IMR-90 (cell line): ENCODE results near the gene KIF6. TPM values are rescaled to one million over a fixed set of nuclear protein-coding genes. Genes with fewer than 3 reads are reported as not detected.

Source experiments
- ATAC-seq: fragments of 200-7000 bp; cut with Tn5 transposase; 2 replicates; pipeline ENCODE4 v1.9.1; 2020; ENCODE audit warnings: low read depth, mild to moderate bottlenecking, moderate library complexity
- BruUV-seq: library from RNA; stranded (reverse); fragments of 400-500 nt; replicated peaks from 2 replicates; lab custom pipeline; 2021; lab: Mats Ljungman, UMichigan
- CTCF ChIA-PET: fragments of 300-600 bp; formaldehyde crosslinking; extraction: SDS; loops from one replicate; lab custom pipeline; 2021; ENCODE audit warnings: antibody characterized with exemption; lab: Yijun Ruan, JAX
- POLR2A ChIA-PET: fragments of 300-600 bp; sonication (Branson Sonifier 250); formaldehyde crosslinking; loops from one replicate; lab custom pipeline; 2022; ENCODE audit warnings: antibody characterized with exemption; ENCODE audit not compliant: unreplicated experiment; lab: Charles Lee
- DNase-seq: peaks from one replicate; pipeline ENCODE4 v3.0.0; 2013
- H2AFZ ChIP-seq: replicated peaks from 2 replicates; pipeline ENCODE3; 2013; ENCODE audit warnings: low read length, mild to moderate bottlenecking; ENCODE audit not compliant: poor library complexity
- H2AK5ac ChIP-seq: 2 replicates; pipeline ENCODE4 v1.6.1; 2013; ENCODE audit warnings: low read depth, low read length, inconsistent platforms
- H2AK9ac ChIP-seq: replicated peaks from 2 replicates; pipeline ENCODE3; 2013; ENCODE audit warnings: mild to moderate bottlenecking, low read depth, low read length, moderate library complexity; ENCODE audit not compliant: poor library complexity
- H2BK120ac ChIP-seq: 2 replicates; pipeline ENCODE4 v1.6.1; 2013; ENCODE audit warnings: low read depth, low read length, inconsistent platforms
- H2BK15ac ChIP-seq: 3 replicates; pipeline ENCODE4 v1.6.1; 2013; ENCODE audit warnings: low read depth, low read length, inconsistent platforms
- H2BK20ac ChIP-seq: 2 replicates; pipeline ENCODE4 v1.6.1; 2013; ENCODE audit warnings: low read depth, mild to moderate bottlenecking, inconsistent platforms, low read length, moderate library complexity
- H2BK5ac ChIP-seq: 2 replicates; pipeline ENCODE4 v1.6.1; 2013; ENCODE audit warnings: mild to moderate bottlenecking, low read depth, low read length, inconsistent platforms; ENCODE audit not compliant: poor library complexity, severe bottlenecking
- H3K14ac ChIP-seq: replicated peaks from 2 replicates; pipeline ENCODE4 v1.6.1; 2013; ENCODE audit warnings: low read depth, low read length, inconsistent platforms
- H3K18ac ChIP-seq: 2 replicates; pipeline ENCODE4 v1.6.1; 2013; ENCODE audit warnings: low read depth, low read length, control low read depth
- H3K23ac ChIP-seq: 2 replicates; pipeline ENCODE4 v1.6.1; 2013; ENCODE audit warnings: low read depth, low read length, inconsistent platforms
- H3K27ac ChIP-seq: 2 replicates; pipeline ENCODE4 v1.5.1; 2013; ENCODE audit warnings: mild to moderate bottlenecking, control low read depth, low read length; ENCODE audit not compliant: insufficient read depth
- H3K27me3 ChIP-seq: 2 replicates; pipeline ENCODE4 v1.6.1; 2013; ENCODE audit warnings: low read length; ENCODE audit not compliant: control insufficient read depth, insufficient read depth
- H3K36me3 ChIP-seq: 2 replicates; pipeline ENCODE4 v1.6.1; 2013; ENCODE audit warnings: low read length, mixed read lengths; ENCODE audit not compliant: control insufficient read depth, insufficient read depth
- H3K4ac ChIP-seq: 2 replicates; pipeline ENCODE4 v1.6.1; 2013; ENCODE audit warnings: low read depth, low read length, inconsistent platforms
- H3K4me1 ChIP-seq: 2 replicates; pipeline ENCODE4 v1.6.1; 2013; ENCODE audit warnings: low read length, mixed read lengths; ENCODE audit not compliant: control insufficient read depth, insufficient read depth
- H3K4me2 ChIP-seq: 2 replicates; pipeline ENCODE4 v1.6.1; 2013; ENCODE audit warnings: low read depth, mild to moderate bottlenecking, control low read depth, low read length, moderate library complexity
- H3K4me3 ChIP-seq: 2 replicates; pipeline ENCODE4 v1.5.1; 2013; ENCODE audit warnings: low read depth, mild to moderate bottlenecking, control low read depth, low read length, moderate library complexity; ENCODE audit not compliant: insufficient read depth
- H3K56ac ChIP-seq: 2 replicates; pipeline ENCODE4 v1.6.1; 2013; ENCODE audit warnings: low read length, inconsistent platforms; ENCODE audit not compliant: insufficient read depth; ENCODE audit errors: extremely low read depth
- H3K79me1 ChIP-seq, 2 experiments: 2 replicates each; pipeline ENCODE4 v1.6.1; 2013; ENCODE audit warnings: low read length in 2 of 2, inconsistent platforms in 1 of 2, low read depth in 1 of 2
- H3K9ac ChIP-seq: 2 replicates; pipeline ENCODE4 v1.6.1; 2013; ENCODE audit warnings: low read depth, low read length, control low read depth
- H3K9me1 ChIP-seq: 2 replicates; pipeline ENCODE4 v1.6.1; 2013; ENCODE audit warnings: low read length, inconsistent platforms; ENCODE audit not compliant: insufficient read depth
- H3K9me3 ChIP-seq: 2 replicates; pipeline ENCODE4 v1.6.1; 2013; ENCODE audit warnings: low read length; ENCODE audit not compliant: control insufficient read depth, insufficient read depth
- H4K20me1 ChIP-seq: 2 replicates; pipeline ENCODE4 v1.6.1; 2013; ENCODE audit warnings: low read length, inconsistent platforms; ENCODE audit not compliant: insufficient read depth
- H4K5ac ChIP-seq: 2 replicates; pipeline ENCODE4 v1.6.1; 2013; ENCODE audit warnings: mild to moderate bottlenecking, low read depth, low read length, control low read depth
- H4K8ac ChIP-seq, 2 experiments: 2 replicates each; pipeline ENCODE4 v1.6.1; 2013; ENCODE audit warnings: low read depth in 2 of 2, low read length in 2 of 2, control low read depth in 1 of 2, inconsistent platforms in 1 of 2
- H4K91ac ChIP-seq: 2 replicates; pipeline ENCODE4 v1.6.1; 2013; ENCODE audit warnings: low read depth, low read length, inconsistent platforms; ENCODE audit not compliant: insufficient read depth
- BHLHE40 ChIP-seq: fragments of 150-350 bp; IDR thresholded peaks from 2 replicates; pipeline ENCODE4 v1.6.1; 2016; ENCODE audit warnings: mild to moderate bottlenecking, low read depth, low read length
- CEBPB ChIP-seq: IDR thresholded peaks from 2 replicates; pipeline ENCODE4 v1.6.1; 2012; ENCODE audit warnings: low read depth, low read length, improper control_type of control experiment
- CHD1 ChIP-seq: IDR thresholded peaks from 2 replicates; pipeline ENCODE4 v1.6.1; 2012; ENCODE audit warnings: low read depth, low read length, improper control_type of control experiment
- FOS ChIP-seq: fragments of 150-350 bp; IDR thresholded peaks from 2 replicates; pipeline ENCODE4 v1.6.1; 2016; ENCODE audit warnings: low read depth, low read length
- MAFK ChIP-seq: IDR thresholded peaks from 2 replicates; pipeline ENCODE4 v1.6.1; 2012; ENCODE audit warnings: low read depth, low read length, improper control_type of control experiment
- MAZ ChIP-seq: IDR thresholded peaks from 2 replicates; pipeline ENCODE4 v1.6.1; 2012; ENCODE audit warnings: low read depth, mild to moderate bottlenecking, low read length, improper control_type of control experiment, moderate library complexity, borderline replicate concordance
- NFE2L2 ChIP-seq: fragments of 150-350 bp; IDR thresholded peaks from 2 replicates; pipeline ENCODE4 v1.6.1; 2016; ENCODE audit warnings: low read depth, mild to moderate bottlenecking, low read length
- POLR2A ChIP-seq: IDR thresholded peaks from 2 replicates; pipeline ENCODE4 v1.6.1; 2012; ENCODE audit warnings: mild to moderate bottlenecking, low read depth, low read length
- RCOR1 ChIP-seq: IDR thresholded peaks from 2 replicates; pipeline ENCODE4 v1.6.1; 2012; ENCODE audit warnings: mild to moderate bottlenecking, low read length, improper control_type of control experiment; ENCODE audit not compliant: insufficient replicate concordance
- RFX5 ChIP-seq: IDR thresholded peaks from 2 replicates; pipeline ENCODE4 v1.8.0; 2012; ENCODE audit warnings: low read depth, mild to moderate bottlenecking, low read length, moderate library complexity
- SMC3 ChIP-seq: fragments of 150-350 bp; IDR thresholded peaks from 2 replicates; pipeline ENCODE4 v1.6.1; 2016; ENCODE audit warnings: low read depth, mild to moderate bottlenecking, antibody characterized with exemption, low read length, moderate library complexity
- WGBS, 2 experiments: methylation state at CpG; one replicate each; pipeline versions ENCODE4 v1.1.5 to v1.1.7; 2013; ENCODE audit warnings: missing lambda C conversion rate in 2 of 2; ENCODE audit not compliant: insufficient read length in 1 of 2; ENCODE audit errors: extremely low coverage in 2 of 2; 5-methylcytosine and 5-hydroxymethylcytosine counted together
- dilution Hi-C: fragments of 300-500 bp; cut with HindIII; formaldehyde crosslinking; loops from one replicate; pipeline ENCODE4 v1.14.3; 2018; ENCODE audit warnings: low sequenced_read_pairs; ENCODE audit not compliant: unreplicated experiment
- in situ Hi-C: fragments of 300-500 bp; cut with MboI; formaldehyde crosslinking; loops from 3 replicates; pipeline ENCODE4 v1.14.3; 2019; ENCODE audit warnings: low sequenced_read_pairs, inconsistent platforms, mixed read lengths
- intact Hi-C: fragments of 100-400 bp; cut with micrococcal nuclease; formaldehyde crosslinking; loops from 2 replicates; pipeline ENCODE4 v1.10.0; 2022
- polyA plus RNA-seq, 3 experiments: library from polyadenylated mRNA; depleted of rRNA; stranded (reverse); fragments of >200 nt; gene quantifications; 2 replicates each; pipeline ENCODE4 v1.2.3, GENCODE V29; 2012; ENCODE audit warnings: low replicate concordance in 1 of 3
- total RNA-seq: library from RNA; depleted of rRNA; stranded (reverse); fragments of >200 nt; gene quantifications from 2 replicates; pipeline ENCODE4 v1.2.3, GENCODE V29; 2012
- TF ChIP-seq, protein P1 (sequence below): fragments of 150-350 bp; IDR thresholded peaks from 2 replicates; pipeline ENCODE4 v1.6.1; 2017; ENCODE audit warnings: mild to moderate bottlenecking, antibody characterized with exemption, low read length, low read depth
- TF ChIP-seq, protein P2 (sequence below): fragments of 150-350 bp; IDR thresholded peaks from 2 replicates; pipeline ENCODE4 v1.6.1; 2016; ENCODE audit warnings: low read depth, mild to moderate bottlenecking, low read length, moderate library complexity, borderline replicate concordance
- TF ChIP-seq, protein P3 (sequence below): conservative IDR thresholded peaks from 2 replicates; pipeline ENCODE4 v1.5.1; 2012; ENCODE audit warnings: mild to moderate bottlenecking, low read depth, low read length, improper control_type of control experiment

The KIF6 gene
- total and polyA plus RNA-seq, 2 of the 4 experiments (the other 2 are of a cell fraction), result under 0.01 to 0.10 TPM

DNA sequence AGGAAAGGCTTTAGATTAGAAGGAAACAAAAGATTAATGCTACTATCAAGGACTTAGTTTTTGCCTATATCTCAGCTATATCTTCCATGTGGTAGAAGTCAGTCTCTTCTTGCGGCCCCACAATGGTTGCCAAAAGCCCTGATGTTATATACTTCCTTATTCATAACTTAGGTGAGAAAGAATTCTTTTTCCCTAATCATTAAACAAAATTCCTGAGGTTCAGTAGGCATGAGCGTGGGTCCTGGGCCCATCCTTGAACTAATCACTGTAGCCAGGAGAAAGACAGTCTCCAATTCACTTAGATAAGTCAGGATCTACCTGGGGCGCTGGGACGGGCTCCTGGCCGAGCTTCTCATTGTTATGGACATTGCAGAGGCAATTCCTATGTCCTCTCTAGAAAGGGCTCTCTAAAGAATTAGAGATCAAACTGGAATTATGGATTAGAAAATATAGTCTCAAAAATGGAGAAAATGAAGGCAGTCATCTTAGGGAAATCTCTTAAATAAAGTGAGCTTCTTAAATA lies 134.3 kb downstream of the KIF6 start:
- ChIA-PET CTCF (no interaction called here), POLR2A (no interaction called here)
- H3K4ac ChIP-seq, result no peak overlapping the region
- no peaks in the 10 kb centered on the region for H3K27me3 ChIP-seq
- DNase-seq (no peak), ATAC-seq (no peak)
- no peak overlapping the region for H3K4me2 ChIP-seq
- no peak overlapping the region for H2BK15ac ChIP-seq
- no peak overlapping the region for H3K27ac ChIP-seq
- no peak overlapping the region for H2AK9ac ChIP-seq
- H2AK5ac ChIP-seq, result no peak overlapping the region
- no peaks in the 10 kb centered on the region for H4K20me1 ChIP-seq
- no peak overlapping the region for H4K8ac ChIP-seq
- H4K91ac ChIP-seq, result no peak overlapping the region
- H3K36me3 ChIP-seq, result no peaks in the 10 kb centered on the region
- no peak overlapping the region for H3K23ac ChIP-seq
- no peaks in the 10 kb centered on the region for H3K79me1 ChIP-seq
- dilution Hi-C loops, result no loop called here
- in situ Hi-C loops, result no loop called here
- H2BK20ac ChIP-seq, result no peak overlapping the region
- no peak overlapping the region for H2AFZ ChIP-seq
- no peak overlapping the region for H2BK5ac ChIP-seq
- intact Hi-C loops, result no loop called here
- H3K9me3 ChIP-seq, result no peaks in the 10 kb centered on the region
- H4K5ac ChIP-seq, result no peak overlapping the region
- no peak overlapping the region for H3K4me3 ChIP-seq
- H3K56ac ChIP-seq, result no peak overlapping the region
- BruUV-seq, result no TSS peak
- no CpG with 5 or more reads among the region's 5 CpGs for WGBS, 2 experiments
- H3K4me1 ChIP-seq, result no peaks in the 10 kb centered on the region
- no peak overlapping the region for H2BK120ac ChIP-seq
- no peak for TF ChIP-seq MAZ
- TF ChIP-seq CEBPB, result no peak
- TF ChIP-seq RCOR1, result no peak
- TF ChIP-seq BHLHE40, result no peak
- no peak for TF ChIP-seq POLR2A
- TF ChIP-seq, protein P1, sequence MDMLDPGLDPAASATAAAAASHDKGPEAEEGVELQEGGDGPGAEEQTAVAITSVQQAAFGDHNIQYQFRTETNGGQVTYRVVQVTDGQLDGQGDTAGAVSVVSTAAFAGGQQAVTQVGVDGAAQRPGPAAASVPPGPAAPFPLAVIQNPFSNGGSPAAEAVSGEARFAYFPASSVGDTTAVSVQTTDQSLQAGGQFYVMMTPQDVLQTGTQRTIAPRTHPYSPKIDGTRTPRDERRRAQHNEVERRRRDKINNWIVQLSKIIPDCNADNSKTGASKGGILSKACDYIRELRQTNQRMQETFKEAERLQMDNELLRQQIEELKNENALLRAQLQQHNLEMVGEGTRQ, result no peak
- no peak for TF ChIP-seq FOS
- no peak for TF ChIP-seq SMC3
- TF ChIP-seq RFX5, result no peak
- no peak for TF ChIP-seq NFE2L2
- no peak for TF ChIP-seq MAFK
- no peak for TF ChIP-seq CHD1
- TF ChIP-seq, protein P2, sequence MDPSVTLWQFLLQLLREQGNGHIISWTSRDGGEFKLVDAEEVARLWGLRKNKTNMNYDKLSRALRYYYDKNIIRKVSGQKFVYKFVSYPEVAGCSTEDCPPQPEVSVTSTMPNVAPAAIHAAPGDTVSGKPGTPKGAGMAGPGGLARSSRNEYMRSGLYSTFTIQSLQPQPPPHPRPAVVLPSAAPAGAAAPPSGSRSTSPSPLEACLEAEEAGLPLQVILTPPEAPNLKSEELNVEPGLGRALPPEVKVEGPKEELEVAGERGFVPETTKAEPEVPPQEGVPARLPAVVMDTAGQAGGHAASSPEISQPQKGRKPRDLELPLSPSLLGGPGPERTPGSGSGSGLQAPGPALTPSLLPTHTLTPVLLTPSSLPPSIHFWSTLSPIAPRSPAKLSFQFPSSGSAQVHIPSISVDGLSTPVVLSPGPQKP, result no peak
- TF ChIP-seq, protein P3, sequence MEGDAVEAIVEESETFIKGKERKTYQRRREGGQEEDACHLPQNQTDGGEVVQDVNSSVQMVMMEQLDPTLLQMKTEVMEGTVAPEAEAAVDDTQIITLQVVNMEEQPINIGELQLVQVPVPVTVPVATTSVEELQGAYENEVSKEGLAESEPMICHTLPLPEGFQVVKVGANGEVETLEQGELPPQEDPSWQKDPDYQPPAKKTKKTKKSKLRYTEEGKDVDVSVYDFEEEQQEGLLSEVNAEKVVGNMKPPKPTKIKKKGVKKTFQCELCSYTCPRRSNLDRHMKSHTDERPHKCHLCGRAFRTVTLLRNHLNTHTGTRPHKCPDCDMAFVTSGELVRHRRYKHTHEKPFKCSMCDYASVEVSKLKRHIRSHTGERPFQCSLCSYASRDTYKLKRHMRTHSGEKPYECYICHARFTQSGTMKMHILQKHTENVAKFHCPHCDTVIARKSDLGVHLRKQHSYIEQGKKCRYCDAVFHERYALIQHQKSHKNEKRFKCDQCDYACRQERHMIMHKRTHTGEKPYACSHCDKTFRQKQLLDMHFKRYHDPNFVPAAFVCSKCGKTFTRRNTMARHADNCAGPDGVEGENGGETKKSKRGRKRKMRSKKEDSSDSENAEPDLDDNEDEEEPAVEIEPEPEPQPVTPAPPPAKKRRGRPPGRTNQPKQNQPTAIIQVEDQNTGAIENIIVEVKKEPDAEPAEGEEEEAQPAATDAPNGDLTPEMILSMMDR, result no peak
- H3K9ac ChIP-seq, result no peak overlapping the region
- no peak overlapping the region for H3K14ac ChIP-seq
- H3K18ac ChIP-seq, result no peak overlapping the region
- H3K9me1 ChIP-seq, result no peaks in the 10 kb centered on the region
